K562 (cell line): ENCODE data around the gene SNX9. TPM values are rescaled to one million over a fixed set of nuclear protein-coding genes. Genes with fewer than 3 reads are reported as not detected.

Experiments
- ARID3A ChIP-seq: IDR thresholded peaks from 2 replicates; pipeline ENCODE4 v1.6.1; 2012; ENCODE audit warnings: low read depth, low read length, improper control_type of control experiment, borderline replicate concordance
- ATF2 ChIP-seq: sonication (generic); formaldehyde crosslinking; IDR thresholded peaks from 2 replicates; pipeline ENCODE4 v1.8.1; 2022; ENCODE audit warnings: missing genetic modification reagents
- BCLAF1 ChIP-seq, 2 experiments: fragments of 450-650 bp in 1 of 2; IDR thresholded peaks; 2 replicates each; pipeline ENCODE4 v1.6.1; 2011 to 2017; ENCODE audit warnings: low read depth in 2 of 2, antibody characterized with exemption in 1 of 2, borderline replicate concordance in 1 of 2, low read length in 1 of 2, mild to moderate bottlenecking in 1 of 2, mixed read lengths in 1 of 2; ENCODE audit not compliant: control insufficient read depth in 1 of 2
- BRD4 ChIP-seq: fragments of 200-600 bp; sonication (generic); IDR thresholded peaks from 2 replicates; pipeline ENCODE4 v1.6.1; 2017; ENCODE audit warnings: inconsistent platforms
- CREBBP ChIP-seq: IDR thresholded peaks from one replicate; pipeline ENCODE4 v1.6.1; 2012; ENCODE audit warnings: low read depth, mild to moderate bottlenecking, control low read depth, inconsistent platforms, low read length
- DDX20 ChIP-seq: fragments of 450-650 bp; IDR thresholded peaks from 2 replicates; pipeline ENCODE4 v1.6.1; 2016; ENCODE audit warnings: missing genetic modification characterization, low read depth, mild to moderate bottlenecking, missing compliant biosample characterization, moderate library complexity
- ETV1 ChIP-seq: fragments of 450-650 bp; conservative IDR thresholded peaks from 2 replicates; pipeline ENCODE4 v1.6.1; 2016; ENCODE audit warnings: missing genetic modification characterization, control low read depth, low read depth, missing compliant biosample characterization
- HEY1 ChIP-seq: fragments of 250-450 bp; sonication (Bioruptor Pico); IDR thresholded peaks from 2 replicates; pipeline ENCODE4 v1.5.0; 2020; ENCODE audit warnings: mild to moderate bottlenecking, moderate library complexity, borderline replicate concordance
- KDM1A ChIP-seq, 2 experiments: fragments of 450-650 bp; IDR thresholded peaks; 2 replicates each; pipeline ENCODE4 v1.6.1; 2016; ENCODE audit warnings: mild to moderate bottlenecking in 2 of 2
- LEF1 ChIP-seq: fragments of 450-650 bp; IDR thresholded peaks from 2 replicates; pipeline ENCODE4 v1.6.1; 2016; ENCODE audit warnings: mild to moderate bottlenecking
- MAFK ChIP-seq: IDR thresholded peaks from 2 replicates; pipeline ENCODE4 v1.6.1; 2011; ENCODE audit warnings: low read length, improper control_type of control experiment
- MEF2D ChIP-seq: conservative IDR thresholded peaks from 2 replicates; pipeline ENCODE4 v1.6.1; 2016; ENCODE audit warnings: low read depth, missing genetic modification characterization, missing compliant biosample characterization
- NFRKB ChIP-seq: fragments of 450-650 bp; IDR thresholded peaks from 2 replicates; pipeline ENCODE4 v1.6.1; 2016; ENCODE audit warnings: low read depth
- NRF1 ChIP-seq, 2 experiments: fragments of 450-650 bp; IDR thresholded peaks in 1 of 2; conservative IDR thresholded peaks in 1 of 2; 2 replicates each; pipeline ENCODE4 v1.6.1; 2014; ENCODE audit warnings: mild to moderate bottlenecking in 2 of 2
- RBM17 ChIP-seq: fragments of 200-400 bp; formaldehyde crosslinking; IDR thresholded peaks from 2 replicates; pipeline ENCODE4 v1.6.1; 2017; ENCODE audit warnings: low read depth, mild to moderate bottlenecking, low read length, borderline replicate concordance
- SFPQ ChIP-seq: fragments of 200-400 bp; formaldehyde crosslinking; IDR thresholded peaks from 2 replicates; pipeline ENCODE4 v1.6.1; 2017; ENCODE audit warnings: mild to moderate bottlenecking, low read depth, low read length, moderate library complexity
- SIX5 ChIP-seq, 2 experiments: IDR thresholded peaks; 2 replicates each; pipeline ENCODE4 v1.6.1; 2011; ENCODE audit warnings: low read length in 2 of 2, borderline replicate concordance in 1 of 2, low read depth in 1 of 2, mild to moderate bottlenecking in 1 of 2, moderate library complexity in 1 of 2; ENCODE audit not compliant: insufficient read depth in 1 of 2
- TAL1 ChIP-seq: fragments of 450-650 bp; IDR thresholded peaks from 2 replicates; pipeline ENCODE4 v1.6.1; 2016; ENCODE audit warnings: mild to moderate bottlenecking
- ZNF134 ChIP-seq: fragments of 250-450 bp; sonication (Bioruptor Pico); conservative IDR thresholded peaks from 2 replicates; pipeline ENCODE4 v1.4.0; 2020
- ZNF175 ChIP-seq: fragments of 200-800 bp; sonication (Bioruptor generic); IDR thresholded peaks from 2 replicates; pipeline ENCODE4 v1.6.1; 2016; ENCODE audit warnings: low read depth, mild to moderate bottlenecking, missing genetic modification characterization, missing compliant biosample characterization
- ZNF41 ChIP-seq: fragments of 250-450 bp; sonication (Bioruptor Pico); conservative IDR thresholded peaks from 2 replicates; pipeline ENCODE4 v1.4.0; 2020; ENCODE audit warnings: mild to moderate bottlenecking
- polyA plus RNA-seq, 8 experiments: library from polyadenylated mRNA; depleted of rRNA in 4 of 8; stranded (reverse) in 5 of 8; unstranded in 3 of 8; fragments of >200 nt; fragmentation: Nextera tagmentation in 2 of 8; fragmentation: Illumina TruSeq in 1 of 8; extraction: Ambion mirVana in 2 of 8; extraction: Trizol in 1 of 8; gene quantifications; 2 replicates each; pipeline versions ENCODE4 v1.2.1 to v1.2.3, GENCODE V29; 2011 to 2014; ENCODE audit warnings: inconsistent platforms in 1 of 8, missing spikeins in 1 of 8
- total RNA-seq, 7 experiments: library from RNA; depleted of rRNA in 6 of 7; stranded (reverse); fragments of >200 nt in 6 of 7; fragmentation: Illumina TruSeq in 2 of 7; extraction: Trizol in 2 of 7; gene quantifications; 2 replicates each; pipeline versions ENCODE4 v1.2.1 to v1.2.3, GENCODE V29; 2011 to 2021; ENCODE audit warnings: low replicate concordance in 1 of 7

The SNX9 gene
- total and polyA plus RNA-seq, 9 of the 15 experiments (the other 6 are each of a cell fraction or from before 2014, with no cell fraction given): 6.0 to 81.7 (median 57.1) TPM

- TF ChIP-seq LEF1 (peak; percentile 75), MAFK (no peak; the same call in 1 of the 2 replicates), BCLAF1 (IDR thresholded peaks at IDR 0.05; ENCODE audit: borderline replicate concordance in 1 of 2, control insufficient read depth in 1 of 2, low read depth in 2 of 2, low read length in 1 of 2) (no peak), CREBBP (no peak), SIX5 (IDR thresholded peaks at IDR 0.05; ENCODE audit: borderline replicate concordance in 1 of 2, insufficient read depth in 1 of 2, low read depth in 1 of 2, low read length in 2 of 2) (no peak), BRD4 (no peak), RBM17 (no peak), ETV1 (0 out of 2 replicates have a peak, but pooled peaks have one; percentile 16), ZNF134 (CRISPR knock-in tag) (no peak), ZNF41 (CRISPR knock-in tag) (no peak), DDX20 (tag) (0 out of 2 replicates have a peak, but pooled peaks have one; percentile 29), ZNF175 (peak; percentile 80; the same call in 1 of the 2 replicates), TAL1 (peak; percentile 79), ATF2 (no peak), KDM1A (IDR thresholded peaks at IDR 0.05) (peak; percentile 77 to 86), ARID3A (peak; percentile 98), HEY1 (CRISPR knock-in tag) (no peak), NRF1 (conservative IDR thresholded peaks at IDR 0.05 in 1 of 2, IDR thresholded peaks at IDR 0.05 in 1 of 2) (no peak), NFRKB (no peak), MEF2D (tag) (no peak), SFPQ (no peak)
Observed at GRCh38 chr6:157861184-157861583, 38.1 kb downstream of the SNX9 start (continued).
